HG03521 (cell line): ENCODE measurements around the gene SULT1C3.
"Not testable (repeated sequence)": the region's sequence is repeated elsewhere in the genome, so short reads cannot be mapped to it uniquely, and the experiment has no call there.

ENCODE experiments used
- ATAC-seq: cut with Tn5 transposase; IDR thresholded peaks from one replicate; pipeline ENCODE4 v1.9.1; 2021; ENCODE audit warnings: mild to moderate bottlenecking, moderate library complexity; ENCODE audit not compliant: unreplicated experiment

The SULT1C3 gene

DNA sequence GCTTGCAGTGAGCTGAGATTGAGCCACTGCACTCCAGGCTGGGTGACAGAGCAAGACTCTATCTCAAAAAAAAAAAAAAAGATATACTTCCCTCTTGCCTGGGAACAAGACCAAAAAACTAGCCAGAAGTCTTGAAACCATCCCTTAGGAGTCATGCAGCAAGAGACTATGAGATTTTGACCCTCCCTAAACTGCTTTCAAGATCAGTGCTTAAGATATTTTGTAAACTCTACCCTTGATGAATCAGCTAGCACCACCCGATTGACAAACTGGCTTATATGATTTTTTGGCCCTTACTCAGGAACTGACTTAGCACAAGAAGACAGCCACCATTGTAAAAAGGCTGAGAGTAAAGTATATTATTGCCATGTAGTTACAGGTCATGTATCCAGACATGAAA is 3.8 kb downstream of the SULT1C3 start:
- no peak for ATAC-seq

DNA sequence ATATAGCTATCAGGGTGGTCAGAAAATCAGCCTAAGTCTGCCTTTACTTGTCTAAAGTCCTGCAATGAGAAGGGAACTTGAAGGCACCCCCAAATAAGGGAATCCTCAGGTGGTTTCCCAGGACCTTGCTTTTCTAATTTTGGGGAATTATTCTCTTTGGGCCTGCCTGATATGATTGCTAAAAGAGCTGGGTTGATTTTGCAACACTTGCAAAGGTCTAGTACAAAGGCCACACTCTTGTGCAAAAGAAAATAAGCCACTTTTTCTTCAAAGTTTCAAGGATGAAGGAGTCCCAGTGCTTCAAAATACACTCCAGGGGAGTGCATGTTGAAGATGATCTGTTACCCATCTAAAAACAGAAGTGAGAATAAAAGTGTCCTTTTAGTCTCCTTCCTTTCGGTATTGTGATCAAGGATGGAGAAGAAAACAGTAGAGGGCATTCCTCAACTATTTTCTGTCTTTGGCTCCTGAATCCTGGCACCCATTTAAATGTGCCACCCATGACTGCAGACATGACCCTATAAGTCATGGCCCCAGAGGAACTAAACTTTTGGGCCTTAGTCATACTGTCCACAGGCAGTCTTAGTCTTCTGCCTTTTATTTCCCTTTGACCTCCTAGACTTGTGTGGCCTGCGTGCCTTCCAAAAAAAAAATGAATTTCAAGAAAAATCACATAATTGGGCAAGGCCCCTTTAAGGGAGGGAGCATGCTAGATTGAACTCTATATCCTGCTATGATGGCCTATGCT is 5.1 kb downstream of the SULT1C3 start:
- ATAC-seq: no peak

DNA sequence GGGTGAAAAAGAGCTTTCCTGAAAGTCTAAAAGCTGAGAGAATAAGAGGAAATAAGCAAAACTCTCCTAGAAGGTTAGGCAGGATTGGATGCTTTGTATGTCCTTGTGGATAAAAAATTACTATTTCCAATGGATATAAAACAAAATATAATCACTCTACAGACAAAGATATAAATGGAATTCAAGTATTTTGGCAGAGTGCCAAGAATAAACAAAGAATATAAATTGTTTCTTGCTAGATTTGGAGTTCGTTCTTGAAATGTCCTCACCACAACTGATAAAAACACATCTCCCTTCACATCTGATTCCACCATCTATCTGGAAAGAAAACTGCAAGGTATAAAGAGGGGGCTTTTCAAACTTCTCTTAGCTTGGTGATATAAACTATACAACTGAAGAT is 13.3 kb downstream of the SULT1C3 start:
- ATAC-seq: no peak

DNA sequence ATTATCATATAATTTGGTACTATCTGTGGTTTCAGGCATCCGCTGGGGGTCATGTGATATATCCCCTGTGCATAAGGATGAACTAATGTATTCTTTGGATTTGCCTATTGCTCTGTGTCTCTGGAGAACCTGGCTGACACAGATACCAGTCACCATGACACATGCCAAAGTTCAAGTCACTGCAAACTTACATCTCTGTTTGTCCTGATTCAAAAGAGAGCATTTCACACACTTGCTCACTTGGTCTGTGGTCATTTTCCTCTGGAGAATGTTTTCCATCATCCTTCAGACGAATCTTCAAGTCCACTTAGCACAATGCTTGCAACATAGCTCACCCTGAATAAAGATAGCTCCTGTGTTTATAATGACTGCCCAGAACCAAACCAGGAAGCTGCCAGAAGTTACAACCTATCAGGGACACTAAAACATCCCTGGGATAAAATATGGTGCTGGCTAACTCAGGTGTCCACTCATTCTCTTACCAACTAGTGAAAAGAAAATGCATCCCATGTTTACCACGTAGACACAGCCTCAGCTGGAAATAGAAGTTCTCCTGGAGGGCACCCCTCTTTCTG is 18.1 kb downstream of the SULT1C3 start:
- ATAC-seq: no peak

DNA sequence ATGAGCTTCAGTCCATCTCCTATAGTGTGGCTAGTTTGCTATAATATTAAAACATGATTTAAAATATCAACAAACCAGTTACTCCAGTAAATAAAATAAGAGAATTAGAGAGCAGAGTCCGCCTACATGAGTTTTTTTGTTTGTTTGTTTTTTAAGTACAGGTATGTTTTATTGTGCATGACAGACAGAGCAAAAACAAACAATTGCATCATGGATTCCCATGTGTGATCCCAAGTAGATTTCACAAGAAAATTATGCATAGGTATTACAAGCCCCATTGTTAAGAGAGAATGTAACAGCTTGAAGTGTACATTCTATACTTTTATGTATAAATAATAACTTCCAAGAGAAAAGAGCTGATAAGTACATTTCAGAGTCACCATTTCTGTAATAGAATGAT is 21.0 kb downstream of the SULT1C3 start:
- ATAC-seq: no peak

DNA sequence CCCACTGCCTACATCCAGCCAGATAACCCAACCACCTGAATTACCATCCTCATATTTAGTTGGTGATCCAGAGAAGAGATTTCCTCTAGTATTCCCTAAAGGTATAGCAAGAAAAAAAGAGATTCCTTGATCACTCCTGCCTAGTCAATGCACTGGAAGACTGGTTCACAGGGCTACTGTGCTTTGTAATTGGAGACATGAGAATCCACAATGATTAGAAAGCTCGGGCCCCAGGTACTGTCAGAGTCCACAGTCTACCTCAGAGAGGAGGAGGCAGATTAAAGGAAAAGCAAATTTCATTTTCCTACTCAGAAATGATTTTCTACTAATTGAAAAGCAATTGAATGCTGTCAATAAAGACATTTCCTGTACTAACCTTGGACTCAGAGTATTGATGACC is 22.3 kb downstream of the SULT1C3 start:
- ATAC-seq: no peak

DNA sequence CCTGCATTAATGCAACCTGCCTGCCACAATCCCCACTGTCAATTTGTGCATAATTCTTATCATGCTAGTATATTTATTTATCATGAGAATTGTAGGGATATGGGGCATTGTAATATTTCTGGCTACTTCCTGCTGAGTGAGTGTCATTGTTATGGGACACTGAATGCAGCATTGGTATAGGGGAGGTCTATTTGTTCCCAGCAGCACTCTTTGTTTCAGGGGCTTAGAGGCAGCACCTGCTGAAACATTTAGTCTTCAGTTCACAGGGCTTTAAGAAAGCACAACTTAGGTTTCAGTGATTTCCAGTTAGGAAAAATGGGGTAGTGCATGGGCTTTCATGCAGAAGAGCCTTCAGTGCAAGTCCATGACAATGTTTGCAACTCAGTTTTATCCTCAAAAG is 23.6 kb downstream of the SULT1C3 start:
- ATAC-seq: no peak

DNA sequence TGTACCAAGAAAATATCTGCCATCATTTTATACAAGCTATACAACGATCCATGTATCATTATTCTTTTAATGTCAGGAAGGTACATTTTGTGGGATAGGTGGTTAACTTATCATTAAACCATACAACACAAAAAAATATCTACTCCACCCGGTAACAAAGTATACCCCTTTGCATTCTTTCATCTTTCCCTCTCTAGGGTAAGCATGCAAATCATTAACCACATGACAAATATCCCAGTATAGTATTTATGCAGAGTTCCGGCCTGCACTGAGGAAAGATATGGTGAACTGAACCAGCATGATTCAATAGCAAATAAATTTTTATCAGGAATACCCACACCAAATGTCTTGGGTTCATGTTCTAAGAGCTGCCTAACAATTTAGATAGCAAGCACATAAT is 26.4 kb downstream of the SULT1C3 start:
- ATAC-seq: no peak

DNA sequence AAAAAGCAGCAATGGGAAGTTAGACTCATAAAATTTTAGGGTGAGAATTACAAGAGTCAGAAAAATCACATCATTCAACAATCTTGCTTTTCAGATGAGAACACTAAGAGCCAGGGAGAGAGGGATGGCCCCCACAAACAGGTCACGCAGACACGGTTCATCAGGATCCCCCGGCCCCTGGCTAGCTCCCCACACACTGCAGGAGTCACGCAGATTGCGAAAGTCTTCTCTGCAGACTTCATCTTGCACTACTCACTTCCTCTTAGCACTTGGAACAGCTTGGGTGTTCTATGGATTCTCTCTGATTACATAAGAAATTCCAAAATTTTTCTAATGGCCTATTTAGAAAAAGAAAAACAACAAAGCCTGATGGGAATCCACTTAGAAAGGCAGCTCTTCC is 27.3 kb downstream of the SULT1C3 start:
- ATAC-seq: no peak

DNA sequence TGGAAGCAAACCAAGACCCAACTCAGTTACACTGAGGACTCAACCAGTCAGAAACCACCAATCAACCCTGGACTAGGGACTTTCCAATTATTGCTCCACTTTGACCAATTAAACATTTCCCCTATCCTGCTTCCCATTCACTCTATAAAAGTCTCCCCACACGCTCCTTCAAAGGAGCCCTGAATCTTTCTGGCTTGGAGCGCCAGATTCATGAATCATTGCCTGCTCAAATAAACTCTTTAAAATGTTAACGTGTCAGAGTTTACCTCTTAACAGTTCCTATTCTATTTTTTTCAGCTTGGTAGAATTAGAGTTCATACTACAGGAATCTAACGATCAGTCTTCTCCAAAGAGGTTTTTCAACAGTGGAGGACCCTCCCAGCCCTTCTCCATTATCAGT is 28.2 kb downstream of the SULT1C3 start:
- ATAC-seq: no peak

DNA sequence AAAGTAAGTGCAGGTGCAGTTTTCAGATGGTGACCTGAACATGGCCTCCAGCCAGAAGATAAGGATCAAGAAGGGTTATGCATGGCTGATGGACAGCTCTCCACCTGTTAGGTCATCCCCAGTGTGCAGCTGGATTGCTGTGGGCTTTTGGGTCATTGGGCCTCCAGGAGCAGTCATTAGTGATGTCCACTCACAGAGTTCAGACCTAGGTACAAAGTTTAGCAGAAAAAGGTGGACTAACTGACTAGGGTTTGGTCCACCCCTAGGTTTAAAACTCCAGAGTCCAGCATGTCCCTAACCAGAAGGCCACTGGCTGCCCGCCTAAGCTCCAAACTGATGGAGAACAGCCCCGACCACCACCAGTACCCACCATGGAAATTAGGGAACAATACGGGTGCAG is 30.6 kb downstream of the SULT1C3 start:
- no peak for ATAC-seq

DNA sequence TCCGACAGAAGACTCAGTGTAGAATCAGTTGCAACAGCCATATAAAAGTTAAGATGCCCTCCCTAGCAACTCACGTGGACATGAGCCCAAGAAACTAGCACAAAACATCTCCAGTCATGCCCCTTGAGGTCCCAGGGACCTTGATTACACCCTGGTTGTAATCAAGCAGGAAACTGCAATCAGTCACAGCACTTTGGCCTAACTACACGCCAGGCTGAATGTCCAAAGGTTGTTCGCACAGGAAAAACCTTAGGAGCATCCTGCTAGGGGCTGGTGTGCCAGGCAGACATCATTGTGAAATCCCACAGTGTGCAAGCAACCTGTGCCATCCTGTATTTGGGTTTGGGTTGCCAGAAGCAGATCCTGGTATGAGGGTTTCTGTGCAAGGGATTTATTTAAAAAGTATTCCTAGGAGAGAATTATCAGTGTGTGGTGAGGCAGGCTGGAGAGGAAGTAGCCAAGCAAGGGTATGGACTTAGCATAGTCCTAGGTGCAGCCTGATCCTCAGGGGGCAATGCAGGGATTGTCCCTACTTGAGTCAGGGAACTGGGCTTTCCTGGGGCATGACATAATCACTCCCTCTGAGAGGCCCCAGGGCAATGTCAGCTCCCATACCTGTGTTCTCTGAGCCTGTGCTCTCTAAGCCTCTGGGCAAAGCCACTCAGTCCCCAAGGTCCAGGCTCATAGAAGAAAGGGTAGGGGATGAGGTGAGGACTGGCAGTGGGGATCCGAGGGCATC is 31.2 kb downstream of the SULT1C3 start:
- ATAC-seq: no peak

DNA sequence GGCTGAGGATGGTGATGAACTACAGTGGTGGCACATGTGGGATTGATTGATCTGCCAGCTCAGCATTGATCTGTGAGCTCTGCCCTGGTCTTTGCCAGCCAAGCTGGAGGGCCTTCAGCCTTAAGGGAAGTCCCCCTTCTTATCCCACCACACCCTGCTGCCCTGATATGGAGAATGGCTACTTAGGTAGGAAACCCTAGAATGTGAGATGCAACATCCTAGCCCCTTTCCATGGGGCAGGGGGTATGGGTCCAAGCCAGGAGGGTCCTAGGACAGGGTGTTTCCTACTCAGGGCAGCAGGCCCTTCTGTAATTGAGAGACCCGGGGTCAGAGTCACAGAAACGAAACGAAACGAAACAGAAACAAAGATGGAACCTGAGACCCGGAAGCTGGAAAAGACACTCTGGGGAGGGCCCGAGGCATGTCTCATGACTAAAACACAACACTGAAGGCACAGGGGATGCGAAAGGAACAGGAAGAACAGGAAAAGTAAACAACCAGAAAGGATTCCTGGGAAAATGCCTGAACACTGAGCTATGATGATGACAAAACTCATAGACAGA is 32.0 kb downstream of the SULT1C3 start:
- ATAC-seq: no peak

DNA sequence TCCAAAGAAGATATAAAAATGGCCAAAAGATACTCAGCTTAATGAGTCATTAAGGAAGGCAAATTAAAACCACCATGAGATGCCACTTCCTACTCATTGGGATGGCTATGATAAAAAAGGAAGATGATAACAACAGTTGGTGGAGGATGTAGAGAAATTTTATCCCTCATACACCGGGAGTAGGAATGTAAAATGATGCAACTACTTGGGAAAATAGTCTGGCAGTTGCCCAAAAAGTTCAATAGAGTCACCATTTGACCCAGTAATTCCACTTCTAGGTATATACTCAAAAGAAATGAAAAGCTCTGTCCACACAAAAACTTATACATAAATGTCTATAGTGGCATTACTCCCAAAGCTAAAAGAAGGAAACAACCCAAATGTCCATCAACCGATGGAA is 38.9 kb downstream of the SULT1C3 start:
- ATAC-seq: no peak

DNA sequence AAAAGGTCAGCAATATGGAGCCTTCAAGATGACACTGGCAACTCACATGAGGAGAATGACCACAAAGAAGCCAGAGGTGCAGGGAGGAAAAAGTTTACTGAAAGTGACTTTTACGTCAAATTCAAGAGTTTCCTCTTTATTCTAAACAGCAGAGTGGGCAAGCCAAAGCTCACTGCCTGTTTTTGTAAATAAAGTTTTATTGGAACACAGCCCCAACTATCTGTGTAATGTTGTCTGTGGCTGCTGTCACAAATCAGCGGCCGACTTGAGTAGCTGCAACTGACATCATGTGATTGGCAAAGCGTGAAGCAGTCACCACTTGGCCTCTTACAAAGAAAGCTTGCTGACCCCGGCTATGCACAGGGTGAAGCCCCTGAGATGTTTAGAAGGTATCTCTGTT is 39.7 kb downstream of the SULT1C3 start:
- ATAC-seq: no peak

DNA sequence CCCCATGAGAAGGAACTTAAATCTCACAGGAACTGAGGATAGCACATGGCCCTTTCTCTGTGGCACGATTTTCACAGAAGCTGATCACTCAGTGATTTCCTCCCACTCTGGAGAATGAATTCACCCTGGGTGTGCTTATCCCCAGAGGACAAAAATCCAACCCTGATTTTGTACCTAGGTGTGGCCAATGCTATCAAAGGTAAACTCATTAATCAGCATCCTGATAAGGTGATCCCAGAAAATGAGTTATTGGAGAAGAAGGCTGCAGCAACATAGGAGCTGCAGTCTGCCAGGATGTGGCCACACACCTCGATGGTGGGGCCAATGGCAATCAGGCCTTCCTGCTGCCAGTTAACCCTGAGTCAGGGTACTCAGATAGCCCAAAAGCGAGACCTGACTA is 40.7 kb downstream of the SULT1C3 start:
- no peak for ATAC-seq

DNA sequence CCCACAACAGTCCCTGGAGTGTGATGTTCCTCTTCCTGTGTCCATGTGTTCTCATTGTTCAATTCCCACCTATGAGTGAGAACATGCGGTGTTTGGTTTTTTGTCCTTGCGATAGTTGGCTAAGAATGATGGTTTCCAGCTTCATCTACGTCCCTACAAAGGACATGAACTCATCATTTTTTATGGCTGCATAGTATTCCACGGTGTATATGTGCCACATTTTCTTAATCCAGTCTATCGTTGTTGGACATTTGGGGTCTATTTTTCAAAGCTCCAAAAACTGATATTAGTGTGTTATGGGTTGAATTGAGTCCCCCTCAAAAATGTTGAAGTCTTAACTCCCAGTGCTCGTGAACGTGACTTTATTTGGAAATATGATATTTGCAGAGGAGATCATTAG is 44.8 kb downstream of the SULT1C3 start:
- ATAC-seq: not testable (repeated sequence)

DNA sequence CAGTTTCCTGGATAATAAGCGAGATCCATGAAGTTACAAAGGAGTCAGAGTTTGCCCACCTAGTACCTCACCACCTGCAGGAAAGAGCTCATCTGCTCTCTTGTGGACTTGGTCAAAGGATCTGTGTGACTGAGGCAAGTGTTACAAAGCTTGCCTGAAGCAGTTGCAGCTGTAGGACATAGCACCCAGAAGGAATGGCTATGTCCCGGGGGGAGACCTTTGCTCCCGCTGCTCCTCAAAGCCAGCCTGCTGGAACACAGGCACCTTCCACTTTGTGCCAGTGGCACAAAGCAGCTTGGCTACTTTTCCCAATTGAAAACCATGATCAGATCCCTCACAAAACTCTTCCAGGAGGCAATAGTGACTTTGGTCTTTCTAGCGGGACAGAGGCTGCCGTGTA is 45.8 kb downstream of the SULT1C3 start:
- no peak for ATAC-seq

DNA sequence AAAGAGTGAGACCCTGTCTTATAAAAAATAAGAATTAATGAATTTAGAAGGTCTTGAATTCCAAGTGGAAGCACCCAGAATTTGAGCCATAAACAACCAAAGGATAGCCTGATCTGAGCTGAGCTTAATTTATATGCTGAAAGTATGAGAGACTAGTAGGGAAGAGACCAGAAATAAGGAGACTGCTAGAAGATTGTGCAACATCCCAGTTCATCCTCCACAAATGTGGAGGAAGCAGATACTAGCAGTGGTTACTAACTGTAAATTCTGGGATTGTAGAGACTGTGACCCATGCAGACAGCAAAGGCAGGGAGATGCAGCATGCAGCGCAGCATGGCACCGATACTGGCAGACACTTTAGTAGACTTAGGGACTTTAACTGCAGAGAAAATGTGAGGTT is 47.4 kb downstream of the SULT1C3 start:
- ATAC-seq: no peak

DNA sequence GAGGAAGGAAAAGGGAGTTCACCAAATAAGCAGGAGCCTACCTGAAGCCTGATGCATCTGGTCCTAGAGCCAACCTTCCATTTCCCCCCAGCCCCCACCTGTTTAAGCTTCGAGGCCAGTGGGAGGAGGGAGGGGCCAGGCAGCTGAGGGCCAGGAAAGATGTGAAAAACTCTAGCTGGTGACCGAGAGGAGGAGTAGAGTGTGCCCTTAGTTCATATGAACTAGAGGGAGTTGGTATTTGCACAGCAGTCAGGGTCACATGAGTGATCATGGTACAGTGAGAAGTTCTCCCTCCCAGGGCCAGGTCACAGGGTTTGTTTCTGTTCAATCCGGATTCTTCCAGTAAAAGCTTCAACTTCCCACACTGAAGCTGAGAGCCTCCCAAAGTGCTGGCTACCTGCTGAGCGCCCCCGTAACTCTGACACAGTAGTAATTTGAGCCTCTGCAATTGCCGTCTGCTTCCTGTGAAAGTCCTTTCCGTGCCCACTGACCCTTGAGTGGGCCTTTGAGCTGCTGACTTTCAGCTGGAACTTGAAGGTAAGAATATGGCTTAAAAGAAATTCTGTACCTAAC is 48.9 kb downstream of the SULT1C3 start, which contains the start of gene SULT1C2:
Gene SULT1C2 (plus strand): TSS at position 362 of the 573 bp plus-strand sequence. CDS start 4,773 bp downstream, outside the sequence.
- ATAC-seq: no peak

DNA sequence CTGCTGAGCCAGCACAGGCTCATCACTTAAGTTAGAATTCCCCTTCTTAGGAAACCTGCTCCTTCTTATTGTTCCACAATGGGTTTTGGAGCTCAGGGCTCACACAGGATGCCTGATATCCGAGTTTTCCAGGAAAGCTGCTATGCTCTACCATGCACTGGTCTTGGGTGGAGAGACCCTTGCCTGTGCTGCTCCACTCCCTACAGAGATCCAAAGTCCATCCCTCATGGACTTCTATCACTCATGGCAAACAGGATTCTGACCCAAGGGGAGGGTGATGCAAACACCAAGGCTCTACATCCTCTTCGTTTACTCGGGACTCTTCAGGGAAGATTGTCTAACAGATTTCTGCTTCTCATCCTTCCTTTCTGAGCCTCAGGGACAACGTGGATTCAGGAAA is 54.1 kb downstream of the SULT1C3 start:
- ATAC-seq: no peak
